ENCODE data around the gene CCNK. TPM values are rescaled to one million over a fixed set of nuclear protein-coding genes. Genes with fewer than 3 reads are reported as not detected.

Gene CCNK
- polyA plus RNA-seq, 1 donor: 29.1 TPM

DNA sequence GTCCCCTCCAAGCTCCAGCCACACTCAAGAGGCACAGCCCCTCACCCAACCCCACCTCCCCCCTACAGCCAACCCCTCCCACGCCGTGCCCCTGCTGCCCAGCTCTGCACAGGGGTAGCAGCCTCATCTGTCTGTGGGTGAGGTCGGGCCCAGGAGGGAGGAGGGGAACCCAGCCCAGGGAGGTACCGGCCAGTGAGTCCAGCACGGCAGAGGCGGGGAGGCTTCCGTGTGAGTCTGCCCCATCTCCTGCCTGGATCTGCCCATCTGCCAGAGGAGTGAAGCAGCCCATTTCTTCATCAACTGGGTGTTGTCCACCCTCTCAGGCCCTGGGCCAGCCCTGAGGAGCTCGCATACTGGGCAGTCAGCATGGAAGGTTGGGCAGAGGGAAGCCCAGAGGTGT lies 54.2 kb downstream of the CCNK start:
- no peak for DNase-seq (ENCODE audit: low read depth)

GRCh38 chr14:99535908-99536778 lies 54.9 kb downstream of the CCNK start:
- no peak for DNase-seq (ENCODE audit: low read depth)

- DNase-seq (ENCODE audit: low read depth): no peak
These were observed 56.2 kb downstream of the CCNK start for GRCh38 chr14:99537399-99537798.

DNA sequence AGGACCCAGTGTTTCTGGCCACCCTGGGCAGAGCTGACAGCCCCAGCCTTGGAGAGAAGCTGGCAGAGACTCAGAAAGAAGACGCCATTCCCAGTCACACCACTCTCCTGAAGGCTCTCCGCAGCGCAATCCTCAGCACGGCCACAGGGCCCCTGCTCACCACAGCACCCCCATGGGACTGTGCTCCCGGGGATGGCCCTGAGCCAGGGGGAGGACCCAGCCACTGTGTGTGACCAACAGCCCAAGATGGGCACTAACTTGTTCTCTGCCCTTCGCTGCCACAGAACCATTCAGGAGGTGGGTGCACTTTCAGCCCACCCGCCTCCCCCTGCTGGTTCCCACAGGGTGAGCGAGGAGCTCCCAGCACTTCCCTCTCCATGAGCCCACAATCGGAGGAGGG lies 57.1 kb downstream of the CCNK start:
- no peak for DNase-seq (ENCODE audit: low read depth)

GRCh38 chr14:99538733-99539132 lies 57.5 kb downstream of the CCNK start:
- no peak for DNase-seq (ENCODE audit: low read depth)

DNA sequence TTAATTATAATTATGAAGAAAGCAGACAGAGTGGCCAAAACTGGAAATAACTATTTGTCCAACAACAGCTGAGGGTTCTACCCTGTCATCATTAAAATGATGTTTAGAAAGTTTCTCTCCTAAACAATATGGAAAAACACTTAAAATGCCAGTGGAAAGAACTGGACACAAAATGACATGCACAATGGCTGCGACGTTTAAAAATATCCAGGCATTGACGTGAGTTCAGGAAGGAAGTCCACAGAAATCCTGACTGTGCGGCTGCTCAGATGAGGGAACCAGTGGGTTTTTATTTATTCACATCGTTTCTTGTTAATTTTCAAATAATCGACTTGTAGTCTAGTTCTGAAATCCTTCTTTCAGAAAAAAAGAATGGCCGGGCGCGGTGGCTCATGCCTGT lies 58.3 kb downstream of the CCNK start:
- DNase-seq (ENCODE audit: low read depth): peak; percentile 24

DNA sequence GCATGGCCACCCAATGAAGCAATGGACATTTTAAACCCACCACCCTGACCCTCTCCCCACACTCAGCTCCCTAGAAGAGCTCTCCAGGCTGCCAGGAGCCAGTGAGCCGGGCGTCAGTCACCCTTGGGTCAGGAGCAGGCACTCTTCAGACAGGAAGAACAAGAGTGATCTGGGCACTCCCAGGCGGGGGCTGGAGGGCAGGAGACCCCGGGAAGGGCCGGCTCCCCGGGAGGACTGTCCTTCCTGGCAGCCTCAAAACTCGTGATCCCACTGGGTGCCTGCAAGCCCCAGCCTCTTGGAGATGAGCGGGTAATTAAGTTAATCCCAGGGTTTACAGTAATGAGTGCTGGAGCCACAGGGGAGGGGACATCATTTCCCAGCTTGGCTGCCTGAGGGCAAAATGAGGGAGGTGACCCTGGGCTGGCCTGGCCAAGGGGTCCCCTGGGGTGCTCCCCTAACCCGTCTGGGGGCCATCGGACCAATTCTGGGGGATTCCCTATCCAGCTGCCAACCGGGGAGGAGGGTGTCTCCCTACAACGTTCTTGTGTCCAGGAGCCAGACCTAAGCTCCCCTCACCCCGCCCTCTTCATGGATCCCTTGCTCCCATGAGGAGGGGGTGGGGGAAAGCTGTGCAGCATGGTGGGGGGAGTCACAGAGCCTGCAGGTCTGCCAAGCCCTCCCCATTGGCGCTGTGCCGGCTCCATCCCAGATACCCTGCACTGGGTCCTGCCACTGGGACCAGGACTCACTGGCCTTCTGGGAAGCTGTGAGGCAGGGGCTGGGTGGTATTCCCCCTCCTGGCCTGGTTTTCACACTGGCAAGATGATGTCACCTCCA lies 59.2 kb downstream of the CCNK start:
- DNase-seq (ENCODE audit: low read depth): no peak

DNA sequence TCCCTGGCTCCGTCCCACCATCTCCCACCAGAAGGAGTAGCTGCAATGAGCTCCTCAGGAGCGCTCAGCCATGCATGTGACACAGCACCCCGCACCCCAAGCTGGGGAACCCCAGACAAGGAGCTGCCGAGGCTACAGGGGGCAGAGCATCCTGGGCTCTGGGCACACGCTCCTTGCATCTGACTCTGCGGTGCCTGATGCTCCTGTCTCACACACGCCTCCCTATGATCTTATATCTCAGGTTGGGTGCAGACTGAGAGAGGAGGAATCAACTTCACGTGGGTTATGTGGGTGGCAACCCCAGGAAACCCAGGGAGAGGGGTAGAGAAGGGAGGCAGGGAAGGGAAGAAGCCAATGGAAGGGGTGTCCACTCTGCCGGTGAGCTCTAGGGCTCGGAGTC lies 60.0 kb downstream of the CCNK start:
- no peak for DNase-seq (ENCODE audit: low read depth)

DNA sequence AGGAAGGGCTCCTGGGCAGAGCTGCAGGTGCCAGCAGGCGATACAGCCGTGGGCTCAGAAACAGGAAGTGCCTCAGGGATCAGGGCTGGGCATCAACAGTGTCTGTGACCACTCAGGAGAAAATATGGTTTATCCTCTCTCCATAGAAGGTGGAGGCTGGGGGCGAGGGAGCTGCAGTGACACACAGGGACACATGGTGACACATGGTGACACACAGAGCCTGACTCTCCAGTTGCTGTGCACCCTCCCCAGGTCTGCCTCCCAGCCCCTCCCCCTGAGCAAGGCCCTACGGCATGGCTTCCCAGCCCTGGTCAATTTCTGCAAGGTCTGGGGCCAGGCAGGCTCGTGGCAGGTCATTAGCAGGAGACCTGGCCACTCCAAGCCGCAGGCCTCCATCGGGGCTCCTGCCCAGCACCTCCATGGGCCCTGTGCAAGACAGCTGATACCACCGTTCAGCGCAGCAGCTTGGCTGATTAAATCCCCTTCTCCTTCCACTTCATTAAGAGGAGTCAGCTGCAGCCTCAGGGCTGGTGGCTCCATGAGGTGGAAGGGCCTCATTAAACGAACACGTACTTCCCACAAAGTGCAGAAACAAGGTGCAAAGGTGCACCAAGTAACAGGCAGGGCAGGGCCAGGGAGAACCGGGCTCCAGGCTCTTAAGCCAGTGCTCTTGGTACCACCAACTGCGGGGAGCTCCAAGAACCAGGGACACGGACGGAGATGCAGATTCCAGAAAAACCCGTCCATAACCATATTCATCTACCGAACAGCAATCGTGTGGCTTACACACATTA lies 60.7 kb downstream of the CCNK start:
- no peak for DNase-seq (ENCODE audit: low read depth)

DNA sequence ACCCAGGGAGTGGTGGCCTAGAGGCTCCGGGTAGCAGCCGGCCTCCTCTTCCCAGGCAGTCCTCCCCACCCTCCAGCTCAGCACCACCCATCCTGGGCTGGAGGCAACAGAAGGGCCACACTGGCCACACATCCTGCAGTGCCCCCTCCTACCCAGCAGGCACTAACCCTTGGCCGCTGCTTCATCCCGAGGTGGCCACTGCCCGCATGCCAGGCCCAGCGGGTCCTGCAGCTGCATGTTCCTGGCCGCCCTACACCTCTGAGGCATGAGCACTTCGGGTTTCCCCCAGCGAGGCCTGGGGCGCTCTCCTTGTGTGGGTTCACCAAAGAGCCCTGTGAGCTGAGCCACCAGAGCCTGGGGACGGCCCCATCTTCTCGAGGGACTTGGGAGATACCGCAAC lies 61.4 kb downstream of the CCNK start:
- no peak for DNase-seq (ENCODE audit: low read depth)

DNA sequence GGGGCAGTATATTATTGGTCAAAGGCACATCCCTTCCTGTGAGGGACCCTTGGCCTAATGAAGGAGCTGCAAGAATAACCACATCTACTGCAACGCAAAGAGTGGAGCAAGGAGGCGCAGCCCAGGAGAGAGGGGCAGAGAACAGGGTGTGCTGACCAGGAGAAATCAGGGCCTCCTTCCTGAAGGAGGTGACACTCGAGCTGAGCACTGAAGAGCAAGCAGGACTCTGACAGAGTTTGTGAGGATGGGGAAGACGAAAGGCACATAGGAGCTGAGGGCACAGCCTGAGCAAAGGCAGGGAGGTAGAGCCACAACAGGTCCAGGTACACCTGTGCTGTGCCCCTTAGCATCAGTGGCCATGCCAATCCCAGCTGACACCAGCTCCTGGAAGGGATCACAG lies 62.2 kb downstream of the CCNK start:
- DNase-seq (ENCODE audit: low read depth): no peak

DNA sequence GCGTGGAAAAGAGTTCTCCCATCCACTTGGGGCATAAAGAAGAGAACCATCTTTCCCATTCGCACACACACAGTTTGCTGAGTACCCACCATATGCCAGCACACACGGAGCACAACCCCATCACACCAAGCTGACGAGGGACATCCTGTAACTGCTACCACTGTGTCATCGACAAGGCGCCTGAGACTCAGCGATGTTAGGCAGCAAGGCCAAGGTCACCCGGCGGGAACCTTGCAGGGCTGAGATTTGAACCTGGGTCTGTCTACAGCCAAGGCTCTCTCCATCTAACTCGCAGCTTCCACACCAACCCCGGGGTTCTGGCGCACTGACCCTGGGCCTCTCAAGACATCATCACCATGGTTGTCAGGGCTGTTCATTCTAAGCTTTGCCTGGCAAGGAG lies 62.8 kb downstream of the CCNK start:
- no peak for DNase-seq (ENCODE audit: low read depth)

- no peak for DNase-seq (ENCODE audit: low read depth)
These were observed 63.8 kb downstream of the CCNK start for GRCh38 chr14:99544991-99545390.

- DNase-seq (ENCODE audit: low read depth): no peak
These were observed 64.4 kb downstream of the CCNK start for GRCh38 chr14:99545586-99545985.

DNA sequence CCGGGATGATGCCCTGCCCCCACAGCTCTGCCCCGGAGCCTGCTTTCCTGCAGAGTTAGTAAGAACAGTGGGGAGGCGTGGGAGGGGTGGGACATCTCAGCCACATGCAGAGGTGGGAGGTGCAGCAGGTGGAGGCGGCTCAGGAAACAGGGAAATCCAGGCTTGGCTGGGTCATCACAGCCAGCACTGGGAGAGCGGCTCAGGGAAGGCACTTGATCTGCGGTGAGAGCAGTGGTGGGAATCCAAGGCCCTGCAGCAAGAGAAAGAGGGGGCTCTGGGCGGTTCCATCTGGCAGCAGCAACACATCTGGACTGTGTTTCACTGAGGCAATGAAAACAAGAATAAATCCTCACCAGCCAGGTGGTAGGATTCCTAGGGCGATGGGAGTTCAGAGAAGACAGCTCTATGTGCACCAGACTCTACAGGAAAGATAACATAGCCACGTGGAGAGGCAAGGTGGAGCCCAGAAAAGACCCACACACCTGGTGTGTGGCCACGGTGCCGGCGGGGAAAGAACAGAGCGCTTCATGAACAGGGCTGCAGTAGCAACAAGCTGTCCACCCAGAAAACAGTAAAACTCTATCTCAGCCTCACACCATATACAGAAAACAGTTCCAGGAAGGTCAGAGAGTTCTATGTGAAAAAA lies 65.1 kb downstream of the CCNK start:
- no peak for DNase-seq (ENCODE audit: low read depth)

GRCh38 chr14:99548255-99548654 lies 67.0 kb downstream of the CCNK start:
- DNase-seq (ENCODE audit: low read depth): no peak

GRCh38 chr14:99548871-99549515 lies 67.8 kb downstream of the CCNK start:
- no peak for DNase-seq (ENCODE audit: low read depth)

DNA sequence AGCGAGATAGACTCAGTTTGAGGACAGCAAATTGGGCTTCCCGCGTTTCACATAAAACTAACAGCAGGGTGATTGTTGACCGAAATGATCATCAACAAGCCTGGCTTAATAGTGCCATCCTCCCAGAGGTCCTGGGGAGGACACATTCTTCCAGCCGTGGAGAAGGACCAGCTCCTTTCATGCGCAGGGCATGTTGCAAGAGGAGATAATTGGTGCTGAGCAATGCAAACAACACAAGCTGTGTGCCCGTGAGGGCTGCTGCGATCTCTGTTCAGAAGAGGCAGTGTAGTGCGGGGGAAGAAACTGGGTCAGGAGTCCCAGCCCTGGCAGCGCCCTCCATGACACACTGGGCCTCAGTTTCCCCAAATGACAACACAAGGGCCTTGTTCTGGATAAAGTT lies 68.5 kb downstream of the CCNK start:
- no peak for DNase-seq (ENCODE audit: low read depth)

DNA sequence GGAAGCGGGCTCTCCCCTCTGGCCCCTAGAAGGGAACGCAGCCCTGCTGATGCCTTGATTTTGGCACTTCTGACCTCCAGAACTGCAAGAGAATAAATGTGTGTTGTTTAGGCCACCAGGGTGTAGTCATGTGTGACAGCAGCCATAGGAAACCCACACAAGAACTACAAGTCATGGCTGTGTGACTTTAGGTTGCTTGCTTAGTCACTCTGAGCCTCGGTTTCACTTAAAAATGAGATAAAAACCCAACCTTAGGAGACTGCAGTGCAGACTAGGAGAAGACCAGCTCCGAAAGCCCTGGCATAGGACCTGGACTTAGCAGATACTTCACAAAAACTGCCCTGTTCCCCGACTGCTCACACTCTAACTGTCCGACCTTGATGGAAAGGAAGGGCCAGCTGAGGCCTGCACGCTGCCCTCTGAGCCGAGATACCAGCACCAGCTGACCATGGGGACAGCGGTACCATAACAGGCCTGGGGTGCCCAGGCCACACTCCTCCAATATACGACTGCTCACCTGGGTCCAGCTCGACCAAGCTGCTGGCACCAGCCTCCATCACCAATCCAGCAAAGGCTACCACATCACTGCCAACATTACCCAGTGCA lies 69.3 kb downstream of the CCNK start:
- DNase-seq (ENCODE audit: low read depth): no peak

DNA sequence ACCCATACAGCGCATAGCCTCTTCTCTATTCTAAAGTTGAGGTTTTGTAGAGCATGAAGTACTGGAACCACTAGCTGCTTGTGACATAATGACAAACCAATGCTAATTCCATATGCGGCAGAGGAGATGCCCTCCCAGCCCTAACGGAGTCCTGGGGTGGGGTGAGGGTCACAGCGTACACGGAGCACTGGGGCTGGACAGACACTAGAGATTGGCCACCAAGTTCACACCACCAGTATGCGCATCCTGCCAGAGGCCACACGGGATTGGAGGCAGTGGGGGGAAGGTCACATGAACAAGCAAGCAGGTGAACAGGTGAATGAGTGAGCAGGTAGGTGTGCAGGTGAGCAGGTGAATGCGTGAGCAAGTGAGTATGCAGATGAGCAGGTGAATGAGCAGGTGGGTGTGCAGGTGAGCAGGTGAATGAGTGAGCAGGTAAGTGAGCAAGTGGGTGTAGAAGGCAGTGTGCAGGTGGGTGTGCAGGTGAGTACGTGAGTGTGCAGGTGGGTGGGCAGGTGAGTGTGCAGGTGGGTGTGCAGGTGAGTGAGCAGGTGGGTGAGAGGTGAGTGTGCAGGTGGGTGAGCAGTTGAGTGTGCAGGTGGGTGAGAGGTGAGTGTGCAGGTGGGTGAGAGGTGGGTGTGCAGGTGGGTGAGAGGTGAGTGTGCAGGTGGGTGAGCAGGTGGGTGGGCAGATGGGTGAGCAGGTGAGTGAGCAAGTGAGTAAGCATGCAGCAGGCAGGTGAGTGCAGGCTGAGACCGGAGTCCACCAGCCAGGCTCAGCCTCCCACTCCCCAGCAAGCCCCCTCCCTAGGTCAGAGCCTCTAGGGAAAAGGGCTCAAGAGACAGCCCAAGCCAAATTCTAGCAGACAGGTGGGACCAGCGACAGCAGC lies 70.1 kb downstream of the CCNK start:
- no peak for DNase-seq (ENCODE audit: low read depth)
